Small intestine (tissue), 7 donors: Measurements from ENCODE around the gene ANKS3. TPM values are rescaled to one million over a fixed set of nuclear protein-coding genes. Genes with fewer than 3 reads are reported as not detected.

ENCODE experiments used
- DNase-seq, 2 donors: peaks; one replicate each; pipeline versions ENCODE4 v3.0.0 to v3.0.0-alpha.2; 2013
- FAIRE-seq: peaks from 2 replicates; lab custom pipeline; 2012; peaks lifted over from hg19 to GRCh38; lab: Jason Lieb, UNC
- H3K27ac ChIP-seq, 3 donors: one replicate each; pipeline ENCODE4 v1.5.1; 2013; ENCODE audit warnings: low read length in 2 of 3, mild to moderate bottlenecking in 2 of 3, control low read depth in 1 of 3, inconsistent platforms in 1 of 3, low read depth in 1 of 3, moderate library complexity in 1 of 3
- H3K27me3 ChIP-seq, 3 donors: one replicate each; pipeline ENCODE4 v1.6.1; 2013; ENCODE audit warnings: low read length in 3 of 3, inconsistent platforms in 1 of 3; ENCODE audit not compliant: control insufficient read depth in 3 of 3, insufficient read depth in 3 of 3
- H3K36me3 ChIP-seq, 3 donors: one replicate each; pipeline ENCODE4 v1.6.1; 2013; ENCODE audit warnings: low read length in 3 of 3, inconsistent platforms in 1 of 3, low read depth in 1 of 3, mild to moderate bottlenecking in 1 of 3, moderate library complexity in 1 of 3; ENCODE audit not compliant: control insufficient read depth in 3 of 3, insufficient read depth in 2 of 3
- H3K4me1 ChIP-seq, 3 donors: one replicate each; pipeline ENCODE4 v1.6.1; 2013; ENCODE audit warnings: low read length in 2 of 3, inconsistent platforms in 1 of 3, low read depth in 1 of 3, mild to moderate bottlenecking in 1 of 3, moderate library complexity in 1 of 3; ENCODE audit not compliant: control insufficient read depth in 3 of 3, insufficient read depth in 2 of 3
- H3K4me3 ChIP-seq, 3 donors: one replicate each; pipeline ENCODE4 v1.5.1; 2013; ENCODE audit warnings: low read length in 3 of 3, control low read depth in 1 of 3, inconsistent platforms in 1 of 3, low read depth in 1 of 3, mild to moderate bottlenecking in 1 of 3, moderate library complexity in 1 of 3
- H3K9me3 ChIP-seq, 2 donors: one replicate each; pipeline ENCODE4 v1.6.1; 2013; ENCODE audit warnings: low read depth in 1 of 2, low read length in 1 of 2; ENCODE audit not compliant: control insufficient read depth in 2 of 2, insufficient read depth in 1 of 2
- WGBS, 3 donors: extraction: QIAGEN DNeasy Blood & Tissue Kit; methylation state at CpG; one replicate each; pipeline ENCODE4 v1.1.7; 2013; 5-methylcytosine and 5-hydroxymethylcytosine counted together
- polyA plus RNA-seq, 4 donors: library from polyadenylated mRNA; stranded (reverse) in 3 of 4; unstranded in 1 of 4; fragments of 200-250 nt in 3 of 4; fragments of 120-200 nt in 1 of 4; gene quantifications; one replicate each; pipeline versions ENCODE4 v1.2.1 to v1.2.3, GENCODE V29; 2013
- donor health status: healthy with polysubstance abuse.
- donor health status: control.
- donor health status: control.
- donor health status: Bipolar disorder and iron deficiency.
- donor health status: healthy.

The ANKS3 gene
- polyA plus RNA-seq, 4 donors: 11.6 to 16.9 (median 13.8) TPM

DNA sequence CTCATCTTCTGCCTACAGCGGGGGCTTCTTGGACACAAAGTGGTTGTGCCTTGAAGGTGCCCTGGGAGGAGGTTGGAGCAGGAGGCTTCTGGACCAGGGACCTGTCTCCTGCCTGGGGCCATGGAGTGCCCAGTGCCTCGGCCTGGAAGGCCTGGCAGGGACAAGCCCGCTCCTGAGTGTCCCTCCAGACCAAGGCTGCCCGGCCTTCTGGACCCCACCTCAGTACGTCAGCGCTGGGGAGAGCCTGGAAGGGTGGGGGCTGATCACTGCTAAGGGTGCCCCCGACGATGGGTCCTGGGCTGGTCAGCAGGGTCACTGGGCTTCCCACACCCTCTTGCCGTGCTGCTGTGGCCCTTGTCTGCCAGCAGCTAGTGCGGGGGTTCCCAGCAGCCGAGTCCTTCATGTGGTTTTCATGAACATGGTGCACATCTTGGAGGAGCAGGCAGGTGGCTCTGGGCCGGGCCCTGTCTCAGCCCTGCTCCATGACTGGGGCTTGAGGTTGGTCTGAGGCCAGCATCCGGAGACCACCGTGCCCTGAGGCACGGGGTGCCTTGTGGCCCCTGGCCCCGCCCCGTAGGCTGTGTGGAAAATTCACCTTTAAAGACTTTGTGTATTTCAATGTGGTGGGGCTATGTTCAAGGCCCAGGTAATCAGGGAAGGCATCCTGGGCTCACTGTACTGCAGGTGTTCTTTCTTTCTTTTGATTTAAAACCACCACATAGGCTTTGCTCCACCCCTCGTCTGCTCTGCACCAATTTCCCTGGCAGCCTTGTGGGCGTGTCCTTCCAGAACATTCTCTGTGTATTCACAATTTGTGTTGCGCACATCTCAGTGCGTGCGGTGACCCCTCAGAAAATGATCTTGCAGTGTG is 87.1 kb downstream of the ANKS3 start:
- WGBS, 3 donors: 90 to 93% (median 91%) methylated on average over 22 of the region's 22 CpGs
- peaks cover 0 to 12% (median 2%) of the 10 kb centered on the region in 3 donors for H3K4me1 ChIP-seq
- DNase-seq (no peak), FAIRE-seq (no peak)
- H3K9me3 ChIP-seq: peaks cover 0 to 9% of the 10 kb centered on the region in 2 donors
- H3K36me3 ChIP-seq: peaks cover 0 to 79% (median 10%) of the 10 kb centered on the region in 3 donors
- no peak overlapping the region for H3K4me3 ChIP-seq
- no peak overlapping the region for H3K27ac ChIP-seq
- no peaks in the 10 kb centered on the region for H3K27me3 ChIP-seq

Other genes with a start within 250 kb of the ANKS3 start
- gene CDIP1, start 195.5 kb downstream of the ANKS3 start, polyA plus RNA-seq: 10 to 100 TPM; 26.5 to 49.9 (median 42.3) TPM
- gene C16orf96, start 177.9 kb downstream of the ANKS3 start, polyA plus RNA-seq: under 1 TPM in 2 of 4 donors, not detected in 2; 0.03 to 0.07 TPM
- 10 to 100 TPM; 21.7 to 29.7 (median 26.6) TPM for gene UBALD1, start 119.4 kb downstream of the ANKS3 start, polyA plus RNA-seq
- gene MGRN1, start 109.4 kb downstream of the ANKS3 start, polyA plus RNA-seq: 10 to 100 TPM; 21.1 to 52.1 (median 25.6) TPM
- gene NUDT16L1, start 40.7 kb downstream of the ANKS3 start, polyA plus RNA-seq: 10 to 100 TPM; 44.5 to 73.1 (median 54.8) TPM
- gene DNAAF8, start 266 bp upstream of the ANKS3 start, polyA plus RNA-seq: under 1 TPM in 2 of 4 donors, not detected in 2; 0.67 to 0.84 TPM
- 10 to 100 TPM in 2 of 4 donors, 1 to 10 TPM in 2; 2.0 to 11.1 (median 6.6) TPM for gene ZNF500, start 32.9 kb upstream of the ANKS3 start, polyA plus RNA-seq
- gene SEPTIN12, start 54.1 kb upstream of the ANKS3 start, polyA plus RNA-seq: under 1 TPM in 1 of 4 donors, not detected in 3; 0.06 TPM
- gene SMIM22, start 61.1 kb upstream of the ANKS3 start, polyA plus RNA-seq: 1,000 to 10,000 TPM in 1 of 4 donors, 100 to 1,000 TPM in 3; 134 to 1,710 (median 721) TPM
- gene ROGDI, start 68.4 kb upstream of the ANKS3 start, polyA plus RNA-seq: 10 to 100 TPM; 24.8 to 84.1 (median 29.8) TPM
- gene GLYR1, start 113.0 kb upstream of the ANKS3 start, polyA plus RNA-seq: 100 to 1,000 TPM in 1 of 4 donors, 10 to 100 TPM in 3; 43.0 to 102 (median 63.5) TPM
- 10 to 100 TPM; 12.3 to 39.8 (median 16.8) TPM for gene UBN1, start 113.2 kb upstream of the ANKS3 start, polyA plus RNA-seq
- gene PPL, start 202.9 kb upstream of the ANKS3 start, polyA plus RNA-seq: 10 to 100 TPM; 11.1 to 37.1 (median 14.9) TPM
- under 1 TPM in 3 of 4 donors, not detected in 1; 0.16 to 0.35 (median 0.27) TPM for gene SEC14L5, start 224.1 kb upstream of the ANKS3 start, polyA plus RNA-seq